Measurements from ENCODE around the gene ADGRE2.
"Not testable (repeated sequence)": the region's sequence is repeated elsewhere in the genome, so short reads cannot be mapped to it uniquely, and the experiment has no call there.

The ADGRE2 gene

DNA sequence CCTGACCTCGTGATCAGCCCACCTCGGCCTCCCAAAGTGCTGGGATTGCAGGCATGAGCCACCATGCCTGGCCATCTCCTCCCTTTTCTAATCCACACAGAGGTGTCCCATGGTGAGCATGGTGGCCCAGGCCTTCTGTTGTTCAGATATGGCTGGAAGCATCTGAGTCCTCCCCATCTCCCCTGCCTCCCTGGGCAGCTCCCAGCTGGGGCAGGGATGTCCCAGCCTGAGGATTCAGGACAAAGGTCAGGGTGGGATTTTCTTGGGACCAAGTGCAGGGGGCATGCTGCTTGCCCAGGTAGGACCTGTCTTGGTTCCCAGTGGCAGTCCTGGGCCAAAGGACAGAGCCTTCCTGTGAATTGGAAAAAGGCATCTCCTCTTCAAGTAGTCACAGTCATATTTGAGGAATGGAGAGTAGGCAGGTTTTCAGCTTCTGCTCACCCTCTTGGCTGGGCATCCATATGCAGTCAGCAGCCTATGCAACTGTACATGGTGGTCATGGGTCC is 10.8 kb downstream of the ADGRE2 start:
- TF ChIP-seq, protein P1, sequence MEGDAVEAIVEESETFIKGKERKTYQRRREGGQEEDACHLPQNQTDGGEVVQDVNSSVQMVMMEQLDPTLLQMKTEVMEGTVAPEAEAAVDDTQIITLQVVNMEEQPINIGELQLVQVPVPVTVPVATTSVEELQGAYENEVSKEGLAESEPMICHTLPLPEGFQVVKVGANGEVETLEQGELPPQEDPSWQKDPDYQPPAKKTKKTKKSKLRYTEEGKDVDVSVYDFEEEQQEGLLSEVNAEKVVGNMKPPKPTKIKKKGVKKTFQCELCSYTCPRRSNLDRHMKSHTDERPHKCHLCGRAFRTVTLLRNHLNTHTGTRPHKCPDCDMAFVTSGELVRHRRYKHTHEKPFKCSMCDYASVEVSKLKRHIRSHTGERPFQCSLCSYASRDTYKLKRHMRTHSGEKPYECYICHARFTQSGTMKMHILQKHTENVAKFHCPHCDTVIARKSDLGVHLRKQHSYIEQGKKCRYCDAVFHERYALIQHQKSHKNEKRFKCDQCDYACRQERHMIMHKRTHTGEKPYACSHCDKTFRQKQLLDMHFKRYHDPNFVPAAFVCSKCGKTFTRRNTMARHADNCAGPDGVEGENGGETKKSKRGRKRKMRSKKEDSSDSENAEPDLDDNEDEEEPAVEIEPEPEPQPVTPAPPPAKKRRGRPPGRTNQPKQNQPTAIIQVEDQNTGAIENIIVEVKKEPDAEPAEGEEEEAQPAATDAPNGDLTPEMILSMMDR (IDR thresholded peaks at IDR 0.05), result no peak
- Histone ChIP-seq H3K27me3 (peaks cover 0 to 17% of the 10 kb centered on the region in 2 donors), H3K27ac (no peak overlapping the region), H3K9me3 (no peaks in the 10 kb centered on the region), H3K4me1 (no peaks in the 10 kb centered on the region), H3K4me3 (no peak overlapping the region), H3K36me3 (peaks cover 0 to 21% (median 0%) of the 10 kb centered on the region in 3 donors)
- no peak for DNase-seq
- intact Hi-C loops (cut with DNase I; ENCODE audit: low total_unique reads), result no loop called here

DNA sequence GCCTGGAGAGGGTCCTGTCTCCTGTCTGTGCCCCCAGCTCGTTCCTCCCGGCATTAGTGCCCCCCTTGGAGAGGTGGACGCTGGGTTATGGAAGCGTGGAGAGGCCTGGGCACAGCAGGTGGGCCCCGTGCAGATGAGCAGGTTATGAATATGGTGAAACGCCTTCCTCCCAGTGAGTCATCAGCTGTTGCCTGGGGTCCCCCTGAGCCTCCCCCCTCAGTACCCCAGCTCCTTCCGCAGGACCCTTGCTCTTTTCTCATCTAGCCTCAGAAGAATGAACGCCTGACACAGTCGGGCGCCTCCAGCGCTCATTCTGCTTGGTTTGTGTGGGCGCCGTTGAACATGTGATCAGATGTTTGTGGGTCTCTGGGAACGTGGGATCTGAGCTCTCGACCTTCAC is 12.5 kb downstream of the ADGRE2 start:
- H3K9me3 ChIP-seq; H3K27me3 ChIP-seq; DNase-seq; intact Hi-C loops (cut with DNase I; ENCODE audit: low total_unique reads); H3K4me1 ChIP-seq; H3K27ac ChIP-seq; H3K4me3 ChIP-seq: not testable (repeated sequence)
- H3K36me3 ChIP-seq, result peaks cover 0 to 14% (median 0%) of the 10 kb centered on the region in 3 donors

DNA sequence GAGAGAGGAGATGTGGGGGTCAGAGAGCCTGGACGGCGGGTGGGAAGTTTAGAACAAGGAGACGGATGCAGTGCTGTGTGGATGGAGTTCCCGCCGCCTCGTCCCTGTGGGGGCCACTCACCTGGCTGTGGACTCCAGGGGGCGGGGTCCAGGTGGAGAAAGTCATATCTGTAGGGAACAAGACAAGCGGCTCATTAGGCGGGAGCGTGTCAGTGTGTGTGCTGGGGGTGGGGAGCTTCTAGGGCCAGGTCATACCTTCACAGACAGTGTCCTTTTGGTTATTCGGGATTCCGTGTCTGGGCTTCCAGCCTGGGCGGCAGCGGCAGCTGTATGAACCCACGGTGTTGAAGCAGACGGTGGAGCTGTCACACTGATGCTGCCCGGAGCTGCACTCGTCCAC is 13.0 kb downstream of the ADGRE2 start:
- DNase-seq; intact Hi-C loops (cut with DNase I; ENCODE audit: low total_unique reads); H3K4me3 ChIP-seq; H3K4me1 ChIP-seq; H3K9me3 ChIP-seq; H3K27me3 ChIP-seq; H3K27ac ChIP-seq: not testable (repeated sequence)
- H3K36me3 ChIP-seq, result peaks cover 0 to 12% (median 0%) of the 10 kb centered on the region in 3 donors

DNA sequence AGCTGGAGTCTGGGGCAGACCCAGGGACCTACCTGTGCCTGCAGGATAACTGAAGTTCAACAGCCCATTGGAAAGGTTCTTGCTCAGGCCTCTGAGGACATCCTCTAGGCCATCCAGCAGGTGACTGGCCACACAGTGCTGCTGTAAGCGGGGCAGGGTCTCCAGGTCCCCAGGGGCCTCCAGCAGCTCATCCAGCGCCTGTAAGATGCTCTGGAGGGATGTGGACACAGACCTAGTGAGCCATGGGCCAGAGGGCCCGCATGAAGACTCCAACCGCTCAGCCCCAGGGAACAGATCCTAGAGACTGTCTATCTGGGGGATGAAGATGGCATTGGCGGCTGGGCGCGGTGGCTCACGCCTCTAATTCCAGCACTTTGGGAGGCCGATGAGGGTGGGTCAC is 14.0 kb downstream of the ADGRE2 start:
- TF ChIP-seq, protein P1 (IDR thresholded peaks at IDR 0.05), result no peak
- no peak for DNase-seq
- no peak overlapping the region for H3K4me3 ChIP-seq

GRCh38 chr19:14763497-14764145 is 14.7 kb downstream of the ADGRE2 start:
- Histone ChIP-seq H3K4me1 (no peaks in the 10 kb centered on the region), H3K36me3 (peaks cover 0 to 12% (median 0%) of the 10 kb centered on the region in 3 donors), H3K27me3 (peaks cover 0 to 9% of the 10 kb centered on the region in 2 donors), H3K4me3 (no peak overlapping the region), H3K9me3 (no peaks in the 10 kb centered on the region), H3K27ac (no peak overlapping the region)
- TF ChIP-seq, protein P1 (IDR thresholded peaks at IDR 0.05), result no peak
- DNase-seq, result no peak
- intact Hi-C loops (cut with DNase I; ENCODE audit: low total_unique reads), result no loop called here

More for the DNA sequence above, 14.0 kb downstream of the ADGRE2 start:
- Histone ChIP-seq H3K27me3 (peaks cover 0 to 9% of the 10 kb centered on the region in 2 donors), H3K9me3 (no peaks in the 10 kb centered on the region), H3K4me1 (no peaks in the 10 kb centered on the region), H3K27ac (no peak overlapping the region), H3K36me3 (peaks cover 0 to 12% (median 0%) of the 10 kb centered on the region in 3 donors)
- intact Hi-C loops (cut with DNase I; ENCODE audit: low total_unique reads), result no loop called here

GRCh38 chr19:14762111-14762510 is 16.2 kb downstream of the ADGRE2 start:
- DNase-seq, result no peak
- Histone ChIP-seq H3K27ac (no peak overlapping the region), H3K27me3 (peaks cover 0 to 6% of the 10 kb centered on the region in 2 donors), H3K4me3 (no peak overlapping the region), H3K4me1 (no peaks in the 10 kb centered on the region), H3K36me3 (peaks cover 0 to 4% (median 0%) of the 10 kb centered on the region in 3 donors), H3K9me3 (no peaks in the 10 kb centered on the region)
- intact Hi-C loops (cut with DNase I; ENCODE audit: low total_unique reads), result no loop called here
- TF ChIP-seq, protein P1 (IDR thresholded peaks at IDR 0.05), result no peak
